ENCODE measurements around the gene PTPRD.

GRCh38 chr9:9585920-9586319, 1026.9 kb downstream of the PTPRD start:
- TF ChIP-seq, protein P1, sequence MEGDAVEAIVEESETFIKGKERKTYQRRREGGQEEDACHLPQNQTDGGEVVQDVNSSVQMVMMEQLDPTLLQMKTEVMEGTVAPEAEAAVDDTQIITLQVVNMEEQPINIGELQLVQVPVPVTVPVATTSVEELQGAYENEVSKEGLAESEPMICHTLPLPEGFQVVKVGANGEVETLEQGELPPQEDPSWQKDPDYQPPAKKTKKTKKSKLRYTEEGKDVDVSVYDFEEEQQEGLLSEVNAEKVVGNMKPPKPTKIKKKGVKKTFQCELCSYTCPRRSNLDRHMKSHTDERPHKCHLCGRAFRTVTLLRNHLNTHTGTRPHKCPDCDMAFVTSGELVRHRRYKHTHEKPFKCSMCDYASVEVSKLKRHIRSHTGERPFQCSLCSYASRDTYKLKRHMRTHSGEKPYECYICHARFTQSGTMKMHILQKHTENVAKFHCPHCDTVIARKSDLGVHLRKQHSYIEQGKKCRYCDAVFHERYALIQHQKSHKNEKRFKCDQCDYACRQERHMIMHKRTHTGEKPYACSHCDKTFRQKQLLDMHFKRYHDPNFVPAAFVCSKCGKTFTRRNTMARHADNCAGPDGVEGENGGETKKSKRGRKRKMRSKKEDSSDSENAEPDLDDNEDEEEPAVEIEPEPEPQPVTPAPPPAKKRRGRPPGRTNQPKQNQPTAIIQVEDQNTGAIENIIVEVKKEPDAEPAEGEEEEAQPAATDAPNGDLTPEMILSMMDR (IDR thresholded peaks at IDR 0.05), result no peak
- no peak for TF ChIP-seq EZH2 (IDR thresholded peaks at IDR 0.05)
- TF ChIP-seq EZH2phosphoT487 (IDR thresholded peaks at IDR 0.05), result no peak

Measured in neural progenitor cell (in vitro differentiated cells).